PC-9 (cell line): ENCODE data around the gene ENAH. TPM values are rescaled to one million over a fixed set of nuclear protein-coding genes. Genes with fewer than 3 reads are reported as not detected.

Source experiments
- BruUV-seq: library from RNA; stranded (reverse); fragments of 400-500 nt; replicated peaks from 2 replicates; lab custom pipeline; 2021; lab: Mats Ljungman, UMichigan
- CTCF ChIA-PET: fragments of 300-600 bp; sonication (Branson Sonifier 250); formaldehyde crosslinking; loops from one replicate; lab custom pipeline; 2022; ENCODE audit warnings: antibody characterized with exemption; lab: Charles Lee
- POLR2A ChIA-PET: fragments of 300-600 bp; sonication (Branson Sonifier 250); formaldehyde crosslinking; loops from one replicate; lab custom pipeline; 2022; ENCODE audit warnings: antibody characterized with exemption; ENCODE audit not compliant: unreplicated experiment; lab: Charles Lee
- DNase-seq, 2 experiments: peaks; one replicate each; pipeline versions ENCODE4 v3.0.0 to v3.0.0-alpha.2; 2015 to 2022; ENCODE audit warnings: mixed read lengths in 1 of 2
- H2AFZ ChIP-seq: fragments of 200-600 bp; sonication (generic); 2 replicates; pipeline ENCODE4 v1.8.1; 2017; ENCODE audit warnings: antibody characterized with exemption
- H3F3A ChIP-seq: fragments of 200-600 bp; sonication (generic); 2 replicates; pipeline ENCODE4 v1.8.1; 2017; ENCODE audit warnings: antibody characterized with exemption, mild to moderate bottlenecking, low read depth; ENCODE audit not compliant: insufficient read depth
- H3K27ac ChIP-seq: fragments of 200-600 bp; sonication (generic); 2 replicates; pipeline ENCODE4 v1.6.1; 2016; ENCODE audit warnings: mixed run types
- H3K27me3 ChIP-seq: fragments of 200-600 bp; sonication (generic); 2 replicates; pipeline ENCODE4 v1.6.1; 2016; ENCODE audit warnings: low read depth, mixed run types; ENCODE audit not compliant: insufficient read depth
- H3K36me3 ChIP-seq: fragments of 200-600 bp; sonication (generic); 2 replicates; pipeline ENCODE4 v1.6.1; 2016; ENCODE audit warnings: low read depth, mixed run types
- H3K4me1 ChIP-seq: fragments of 200-600 bp; sonication (generic); replicated peaks from 2 replicates; pipeline ENCODE4 v1.6.1; 2016; ENCODE audit warnings: mixed run types; ENCODE audit not compliant: insufficient read depth
- H3K4me2 ChIP-seq: fragments of 200-600 bp; sonication (generic); 2 replicates; pipeline ENCODE4 v1.6.1; 2017; ENCODE audit warnings: mixed run types
- H3K4me3 ChIP-seq: fragments of 200-600 bp; sonication (generic); 2 replicates; pipeline ENCODE4 v1.6.1; 2016; ENCODE audit warnings: mixed run types
- H3K79me2 ChIP-seq: fragments of 200-600 bp; sonication (generic); 2 replicates; pipeline ENCODE4 v1.6.1; 2017; ENCODE audit warnings: low read depth, mixed run types
- H3K9me2 ChIP-seq: fragments of 200-600 bp; sonication (generic); 2 replicates; pipeline ENCODE4 v1.8.1; 2017; ENCODE audit warnings: mild to moderate bottlenecking; ENCODE audit not compliant: insufficient read depth
- H3K9me3 ChIP-seq: fragments of 200-600 bp; sonication (generic); 2 replicates; pipeline ENCODE4 v1.8.1; 2016; ENCODE audit warnings: low read depth; ENCODE audit not compliant: insufficient read depth
- H4K20me1 ChIP-seq: fragments of 200-600 bp; sonication (generic); 2 replicates; pipeline ENCODE4 v1.8.1; 2017; ENCODE audit not compliant: insufficient read depth
- EZH2 ChIP-seq: fragments of 200-600 bp; sonication (generic); IDR thresholded peaks from 2 replicates; pipeline ENCODE4 v1.8.0; 2017; ENCODE audit warnings: antibody characterized with exemption, low read depth
- intact Hi-C: fragments of 100-400 bp; cut with micrococcal nuclease; formaldehyde crosslinking; loops from one replicate; pipeline ENCODE4 v1.10.0; 2022; ENCODE audit not compliant: unreplicated experiment
- total RNA-seq: library from RNA; stranded (reverse); gene quantifications from 2 replicates; pipeline ENCODE4 v1.2.3, GENCODE V29; 2021
- TF ChIP-seq, protein P1 (sequence below): fragments of 200-600 bp; sonication (generic); conservative IDR thresholded peaks from 2 replicates; pipeline ENCODE4 v1.6.1; 2017; ENCODE audit warnings: mixed run types, antibody characterized with exemption, mild to moderate bottlenecking, moderate library complexity

The ENAH gene
- total RNA-seq, 1 experiment from 2014 or later = 167 TPM

DNA sequence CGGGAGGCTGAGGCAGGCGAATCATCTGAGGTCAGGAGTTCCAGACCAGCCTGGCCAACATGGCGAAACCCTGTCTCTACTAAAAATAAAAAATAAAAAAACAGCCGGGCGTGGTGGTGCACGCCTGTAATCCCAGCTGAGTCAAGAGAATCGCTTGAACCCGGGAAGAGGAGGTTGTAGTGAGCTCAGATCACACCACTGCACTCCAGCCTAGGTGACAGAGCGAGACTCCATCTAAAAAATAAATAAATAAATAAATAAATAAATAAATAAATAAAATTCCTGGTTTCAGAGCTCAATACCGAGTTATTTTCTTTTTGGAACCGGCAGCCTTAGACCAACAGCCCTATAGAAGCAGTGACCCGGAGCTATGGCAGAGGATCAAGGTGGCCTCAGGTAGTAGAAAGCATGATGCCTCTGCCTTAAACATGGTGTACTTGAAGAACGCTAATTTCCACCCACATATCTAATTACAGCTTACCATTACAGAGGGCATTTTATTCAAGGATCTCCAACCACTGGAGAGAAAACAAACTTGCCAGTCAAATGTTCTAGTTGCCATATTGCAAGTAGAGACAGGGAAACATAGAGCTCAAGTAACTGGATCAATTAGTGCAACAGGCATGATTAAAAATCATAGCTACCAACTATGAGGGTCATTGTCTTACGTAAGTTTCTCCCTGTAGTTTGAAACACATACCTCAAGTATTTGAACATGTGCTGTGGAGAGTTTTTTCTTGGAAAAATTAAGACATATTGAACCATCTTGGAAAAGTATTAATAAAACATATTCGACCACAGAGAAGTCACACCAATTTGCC lies 2.0 kb upstream of the ENAH start:
- Histone ChIP-seq H3K4me1 (peaks cover 61% of the 10 kb centered on the region), H3K9me3 (no peaks in the 10 kb centered on the region), H3K4me2 (peak overlapping the region; percentile 89), H2AFZ (no peak overlapping the region), H3K36me3 (no peaks in the 10 kb centered on the region), H3K79me2 (peaks cover 28% of the 10 kb centered on the region), H4K20me1 (peaks cover 2% of the 10 kb centered on the region; the same call in 1 of the 2 replicates), H3K27ac (peak overlapping the region; percentile 89), H3K27me3 (no peaks in the 10 kb centered on the region), H3K9me2 (no peaks in the 10 kb centered on the region), H3K4me3 (peak overlapping the region; percentile 92; the same call in 1 of the 2 replicates), H3F3A (peaks cover 47% of the 10 kb centered on the region)
- intact Hi-C loops = loop anchor here (1.0 to 5.0 kb wide), 8 partner anchors 43 to 222 kb away; no protein-coding TSS in a partner anchor
- TF ChIP-seq, protein P1, sequence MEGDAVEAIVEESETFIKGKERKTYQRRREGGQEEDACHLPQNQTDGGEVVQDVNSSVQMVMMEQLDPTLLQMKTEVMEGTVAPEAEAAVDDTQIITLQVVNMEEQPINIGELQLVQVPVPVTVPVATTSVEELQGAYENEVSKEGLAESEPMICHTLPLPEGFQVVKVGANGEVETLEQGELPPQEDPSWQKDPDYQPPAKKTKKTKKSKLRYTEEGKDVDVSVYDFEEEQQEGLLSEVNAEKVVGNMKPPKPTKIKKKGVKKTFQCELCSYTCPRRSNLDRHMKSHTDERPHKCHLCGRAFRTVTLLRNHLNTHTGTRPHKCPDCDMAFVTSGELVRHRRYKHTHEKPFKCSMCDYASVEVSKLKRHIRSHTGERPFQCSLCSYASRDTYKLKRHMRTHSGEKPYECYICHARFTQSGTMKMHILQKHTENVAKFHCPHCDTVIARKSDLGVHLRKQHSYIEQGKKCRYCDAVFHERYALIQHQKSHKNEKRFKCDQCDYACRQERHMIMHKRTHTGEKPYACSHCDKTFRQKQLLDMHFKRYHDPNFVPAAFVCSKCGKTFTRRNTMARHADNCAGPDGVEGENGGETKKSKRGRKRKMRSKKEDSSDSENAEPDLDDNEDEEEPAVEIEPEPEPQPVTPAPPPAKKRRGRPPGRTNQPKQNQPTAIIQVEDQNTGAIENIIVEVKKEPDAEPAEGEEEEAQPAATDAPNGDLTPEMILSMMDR = no peak
- ChIA-PET POLR2A (interaction anchor here (0.5 to 2.3 kb wide), 19 partner anchors 13 to 1786 kb away, joined by 3 to 18 read pairs (median 4); no protein-coding TSS in a partner anchor), CTCF (interaction anchor here (0.6 to 1.6 kb wide), 5 partner anchors 45 to 117 kb away, joined by 3 to 10 read pairs (median 3); no protein-coding TSS in a partner anchor)
- DNase-seq = no peak
- no TSS peak for BruUV-seq

DNA sequence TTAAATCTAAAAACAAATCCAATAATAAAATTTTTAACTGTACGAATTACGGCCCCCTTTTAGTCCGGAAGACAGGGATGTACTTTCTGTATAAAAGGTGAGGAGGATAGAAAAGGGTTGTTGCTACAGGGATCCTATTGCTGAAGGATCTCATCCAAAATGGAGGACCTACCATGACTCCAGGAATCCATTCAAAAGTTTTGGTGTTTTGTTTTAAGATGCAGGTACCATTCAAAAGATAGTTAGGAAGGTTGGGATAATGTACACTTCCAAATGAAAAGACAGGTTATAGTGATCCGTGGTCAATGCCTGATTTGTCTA lies 1.3 kb upstream of the ENAH start:
- H3K79me2 ChIP-seq = peaks cover 35% of the 10 kb centered on the region
- H3K4me1 ChIP-seq = peaks cover 68% of the 10 kb centered on the region
- H3F3A ChIP-seq = peaks cover 47% of the 10 kb centered on the region
- intact Hi-C loops = loop anchor here (2.0 to 5.0 kb wide), 3 partner anchors 42 to 167 kb away; no protein-coding TSS in a partner anchor
- TSS peak; percentile 71 for BruUV-seq
- no peaks in the 10 kb centered on the region for H3K9me2 ChIP-seq
- TF ChIP-seq EZH2 = no peak
- TF ChIP-seq, protein P1 = no peak
- no peaks in the 10 kb centered on the region for H3K27me3 ChIP-seq
- H2AFZ ChIP-seq = peak overlapping the region; percentile 90; the same call in 1 of the 2 replicates
- peaks cover 8% of the 10 kb centered on the region; the same call in 1 of the 2 replicates for H4K20me1 ChIP-seq
- DNase-seq = no peak
- H3K36me3 ChIP-seq = no peaks in the 10 kb centered on the region
- CTCF ChIA-PET = interaction anchor here (1.6 kb wide), 1 partner anchor 118 kb away, joined by 5 read pairs; no protein-coding TSS in a partner anchor
- peak overlapping the region; percentile 89 for H3K27ac ChIP-seq
- POLR2A ChIA-PET = interaction anchor here (0.6 to 2.3 kb wide), 3 partner anchors 46 to 118 kb away, joined by 4 to 18 read pairs (median 4); no protein-coding TSS in a partner anchor
- H3K4me3 ChIP-seq = peak overlapping the region; percentile 92
- H3K4me2 ChIP-seq = peak overlapping the region; percentile 89
- no peaks in the 10 kb centered on the region for H3K9me3 ChIP-seq

DNA sequence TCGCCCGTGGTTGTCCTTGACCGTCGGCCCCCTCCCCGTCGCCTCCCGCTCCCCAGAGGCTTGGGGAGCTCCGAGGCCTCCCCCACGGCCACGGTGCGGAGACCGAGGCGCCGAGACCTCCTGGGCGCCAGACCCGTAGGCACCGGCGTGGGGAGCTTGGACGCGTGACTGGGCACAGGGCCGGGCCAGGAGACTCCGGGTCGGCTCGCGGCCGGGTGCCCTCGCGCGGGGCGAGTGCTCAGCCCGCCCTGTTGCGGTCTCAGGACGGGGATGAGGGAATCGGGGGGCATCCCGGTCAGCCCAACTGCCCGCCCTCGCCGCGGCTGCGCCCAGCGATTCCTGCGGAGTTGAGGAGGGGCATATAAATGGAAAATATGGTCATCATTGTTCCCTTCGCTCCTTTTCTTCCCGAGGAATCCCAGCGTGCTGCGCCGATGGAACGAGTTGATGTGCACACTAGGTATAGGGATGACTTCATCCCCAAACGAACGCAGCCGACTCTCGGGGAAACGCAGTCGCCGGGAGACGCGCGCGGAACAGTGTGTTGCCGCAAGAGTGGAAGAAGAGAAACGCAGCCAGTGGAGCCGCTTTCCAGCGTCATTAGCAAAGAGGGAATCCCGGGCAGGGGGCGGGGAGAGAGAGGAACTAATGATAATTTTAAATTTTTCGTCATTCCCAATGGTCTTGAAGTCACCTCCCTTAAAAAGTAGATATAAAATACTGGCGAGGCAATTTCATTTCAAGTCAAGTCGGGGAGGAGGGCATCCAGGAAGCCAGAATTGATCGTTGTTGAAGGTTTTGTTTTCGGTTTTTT lies 747 bp upstream of the ENAH start:
- H3K4me1 ChIP-seq = peaks cover 73% of the 10 kb centered on the region
- TF ChIP-seq EZH2 = no peak
- TF ChIP-seq, protein P1 = no peak
- peaks cover 47% of the 10 kb centered on the region for H3F3A ChIP-seq
- peak overlapping the region; percentile 89 for H3K4me2 ChIP-seq
- no peaks in the 10 kb centered on the region for H3K36me3 ChIP-seq
- peak; percentile 51 to 68 for DNase-seq
- BruUV-seq = no TSS peak
- peaks cover 9% of the 10 kb centered on the region; the same call in 1 of the 2 replicates for H4K20me1 ChIP-seq
- intact Hi-C loops = loop anchor here (2.0 to 5.0 kb wide), 4 partner anchors 41 to 166 kb away; no protein-coding TSS in a partner anchor
- no peaks in the 10 kb centered on the region for H3K9me3 ChIP-seq
- ChIA-PET CTCF (no interaction called here), POLR2A (interaction anchor here (0.6 to 0.8 kb wide), 4 partner anchors 39 to 116 kb away, joined by 4 to 7 read pairs (median 5); no protein-coding TSS in a partner anchor)
- peak overlapping the region; percentile 89 for H3K27ac ChIP-seq
- H3K9me2 ChIP-seq = no peaks in the 10 kb centered on the region
- peak overlapping the region; percentile 90 for H2AFZ ChIP-seq
- peaks cover 41% of the 10 kb centered on the region for H3K79me2 ChIP-seq
- no peaks in the 10 kb centered on the region for H3K27me3 ChIP-seq
- peak overlapping the region; percentile 92 for H3K4me3 ChIP-seq
